MCF 10A (cell line): ENCODE results near the gene KCNMA1. TPM values are rescaled to one million over a fixed set of nuclear protein-coding genes. Genes with fewer than 3 reads are reported as not detected.

Experiments used
- BruUV-seq: library from RNA; stranded (reverse); fragments of 400-500 nt; replicated peaks from 2 replicates; lab custom pipeline; 2021; lab: Mats Ljungman, UMichigan
- CTCF ChIA-PET: fragments of 300-600 bp; sonication (Branson Sonifier 250); formaldehyde crosslinking; extraction: SDS; loops from one replicate; lab custom pipeline; 2021; ENCODE audit warnings: antibody characterized with exemption, inconsistent platforms; lab: Yijun Ruan, JAX
- POLR2A ChIA-PET: fragments of 300-600, 350-650 bp; sonication (Branson Sonifier 250); formaldehyde crosslinking; extraction: SDS; loops from one replicate; lab custom pipeline; 2020; ENCODE audit warnings: antibody characterized with exemption, inconsistent platforms; lab: Yijun Ruan, JAX
- DNase-seq: peaks from one replicate; pipeline ENCODE4 v3.0.0-alpha.2; 2018; ENCODE audit not compliant: unreplicated experiment
- H3K27ac Mint-ChIP-seq: one replicate; pipeline ENCODE4 v1.8.0; 2022; ENCODE audit warnings: mild to moderate bottlenecking, low read depth, mixed read lengths; ENCODE audit not compliant: unreplicated experiment
- H3K27me3 Mint-ChIP-seq: one replicate; pipeline ENCODE4 v1.8.0; 2022; ENCODE audit warnings: mixed read lengths; ENCODE audit not compliant: insufficient read depth, unreplicated experiment
- H3K36me3 Mint-ChIP-seq: one replicate; pipeline ENCODE4 v1.8.0; 2022; ENCODE audit warnings: mild to moderate bottlenecking, moderate library complexity, mixed read lengths; ENCODE audit not compliant: insufficient read depth, unreplicated experiment
- H3K4me1 Mint-ChIP-seq: one replicate; pipeline ENCODE4 v1.8.0; 2022; ENCODE audit warnings: mixed read lengths; ENCODE audit not compliant: insufficient read depth, unreplicated experiment
- H3K4me3 Mint-ChIP-seq: one replicate; pipeline ENCODE4 v1.8.0; 2022; ENCODE audit warnings: mild to moderate bottlenecking, moderate library complexity, mixed read lengths; ENCODE audit not compliant: unreplicated experiment
- H3K9me3 Mint-ChIP-seq: one replicate; pipeline ENCODE4 v1.8.0; 2022; ENCODE audit warnings: mixed read lengths; ENCODE audit not compliant: unreplicated experiment
- CTCF ChIP-seq: fragments of 200-600 bp; IDR thresholded peaks from one replicate; pipeline ENCODE4 v1.8.0; 2022; ENCODE audit warnings: antibody characterized with exemption, mild to moderate bottlenecking; ENCODE audit not compliant: unreplicated experiment
- intact Hi-C: fragments of 100-400 bp; cut with micrococcal nuclease; formaldehyde crosslinking; loops from 2 replicates; pipeline ENCODE4 v1.14.1; 2022
- total RNA-seq: library from RNA; stranded (reverse); gene quantifications from 2 replicates; pipeline ENCODE4 v1.2.3, GENCODE V29; 2022

Gene KCNMA1
- total RNA-seq, 1 experiment from 2014 or later, result 7.5 TPM

DNA sequence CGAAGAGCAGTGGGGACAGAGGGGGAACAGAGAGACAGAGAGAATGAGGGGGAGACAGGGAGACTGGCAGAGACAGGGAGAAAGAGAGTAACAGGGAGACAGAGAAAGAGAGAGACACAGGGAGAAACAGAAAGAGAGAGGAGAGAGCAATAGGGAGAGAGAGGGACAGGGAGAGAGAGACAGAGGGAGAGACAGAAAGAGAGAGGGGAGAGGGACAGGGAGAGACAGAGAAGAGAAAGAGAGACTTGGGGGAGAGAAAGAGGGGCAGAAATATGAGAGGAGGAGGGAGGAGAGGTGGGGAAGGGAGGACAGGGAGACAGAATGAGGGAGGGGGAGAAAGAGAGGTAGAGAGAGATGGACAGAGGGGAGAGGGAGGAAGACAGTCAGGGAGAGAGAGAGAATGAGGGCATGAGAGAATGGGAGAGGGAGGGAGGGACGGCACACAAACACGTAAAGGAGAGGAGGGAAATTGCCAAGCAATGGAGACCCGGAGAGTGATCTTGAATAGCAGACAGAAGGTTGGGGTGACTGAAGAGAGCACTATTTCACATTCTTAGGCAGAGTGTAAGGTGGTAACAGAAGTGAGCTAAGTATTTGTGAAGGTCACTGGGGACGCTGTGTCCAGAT lies 33.3 kb upstream of the KCNMA1 start:
- peaks cover 29% of the 10 kb centered on the region for H3K4me1 Mint-ChIP-seq
- no peaks in the 10 kb centered on the region for H3K9me3 Mint-ChIP-seq
- no peak for DNase-seq
- ChIA-PET CTCF (no interaction called here), POLR2A (no interaction called here)
- intact Hi-C loops, result no loop called here
- peaks cover 28% of the 10 kb centered on the region for H3K27me3 Mint-ChIP-seq
- H3K36me3 Mint-ChIP-seq, result peaks cover 7% of the 10 kb centered on the region
- no peak overlapping the region for H3K27ac Mint-ChIP-seq
- no peak overlapping the region for H3K4me3 Mint-ChIP-seq
- no peak for TF ChIP-seq CTCF
- BruUV-seq, result no TSS peak

- TF ChIP-seq CTCF, result no peak
- H3K27me3 Mint-ChIP-seq, result peaks cover 28% of the 10 kb centered on the region
- H3K9me3 Mint-ChIP-seq, result no peaks in the 10 kb centered on the region
- ChIA-PET CTCF (interaction anchor here (0.7 kb wide), 1 partner anchor 172 kb away, joined by 3 read pairs; no protein-coding TSS in a partner anchor), POLR2A (no interaction called here)
- no TSS peak for BruUV-seq
- intact Hi-C loops, result no loop called here
- H3K4me1 Mint-ChIP-seq, result peaks cover 30% of the 10 kb centered on the region
- H3K36me3 Mint-ChIP-seq, result peaks cover 7% of the 10 kb centered on the region
- H3K4me3 Mint-ChIP-seq, result no peak overlapping the region
- H3K27ac Mint-ChIP-seq, result no peak overlapping the region
- no peak for DNase-seq
These were observed 32.3 kb upstream of the KCNMA1 start for GRCh38 chr10:77669892-77670291.

- BruUV-seq, result no TSS peak
- Mint-ChIP-seq H3K4me3 (peak overlapping the region; percentile 18), H3K36me3 (peaks cover 13% of the 10 kb centered on the region), H3K27ac (no peak overlapping the region), H3K27me3 (peaks cover 28% of the 10 kb centered on the region), H3K4me1 (peaks cover 37% of the 10 kb centered on the region), H3K9me3 (no peaks in the 10 kb centered on the region)
- ChIA-PET CTCF (interaction anchor here (0.6 to 1.8 kb wide), 4 partner anchors 26 to 274 kb away, joined by 3 to 7 read pairs (median 4); no protein-coding TSS in a partner anchor), POLR2A (interaction anchor here (1.2 kb wide), 1 partner anchor 8 kb away, joined by 4 read pairs; no protein-coding TSS in a partner anchor)
- no peak for TF ChIP-seq CTCF
- peak; percentile 69 for DNase-seq
- intact Hi-C loops, result no loop called here
These were observed 30.1 kb upstream of the KCNMA1 start for GRCh38 chr10:77667426-77668324.

- ChIA-PET POLR2A (no interaction called here), CTCF (interaction anchor here (1.0 kb wide), 1 partner anchor 22 kb away, joined by 4 read pairs; no protein-coding TSS in a partner anchor)
- Mint-ChIP-seq H3K27me3 (peaks cover 27% of the 10 kb centered on the region), H3K27ac (no peak overlapping the region), H3K9me3 (no peaks in the 10 kb centered on the region), H3K4me3 (no peak overlapping the region), H3K36me3 (peaks cover 13% of the 10 kb centered on the region), H3K4me1 (peaks cover 37% of the 10 kb centered on the region)
- DNase-seq, result peak; percentile 89
- intact Hi-C loops, result no loop called here
- TF ChIP-seq CTCF, result no peak
- no TSS peak for BruUV-seq
These were observed 29.2 kb upstream of the KCNMA1 start for GRCh38 chr10:77666821-77667220.
